ENCODE results near the gene INSL3. TPM values are rescaled to one million over a fixed set of nuclear protein-coding genes. Genes with fewer than 3 reads are reported as not detected.

INSL3 gene
- polyA plus RNA-seq, 1 donor (not counting 4 experiments of a cell fraction or from before 2014, with no cell fraction given): not detected

DNA sequence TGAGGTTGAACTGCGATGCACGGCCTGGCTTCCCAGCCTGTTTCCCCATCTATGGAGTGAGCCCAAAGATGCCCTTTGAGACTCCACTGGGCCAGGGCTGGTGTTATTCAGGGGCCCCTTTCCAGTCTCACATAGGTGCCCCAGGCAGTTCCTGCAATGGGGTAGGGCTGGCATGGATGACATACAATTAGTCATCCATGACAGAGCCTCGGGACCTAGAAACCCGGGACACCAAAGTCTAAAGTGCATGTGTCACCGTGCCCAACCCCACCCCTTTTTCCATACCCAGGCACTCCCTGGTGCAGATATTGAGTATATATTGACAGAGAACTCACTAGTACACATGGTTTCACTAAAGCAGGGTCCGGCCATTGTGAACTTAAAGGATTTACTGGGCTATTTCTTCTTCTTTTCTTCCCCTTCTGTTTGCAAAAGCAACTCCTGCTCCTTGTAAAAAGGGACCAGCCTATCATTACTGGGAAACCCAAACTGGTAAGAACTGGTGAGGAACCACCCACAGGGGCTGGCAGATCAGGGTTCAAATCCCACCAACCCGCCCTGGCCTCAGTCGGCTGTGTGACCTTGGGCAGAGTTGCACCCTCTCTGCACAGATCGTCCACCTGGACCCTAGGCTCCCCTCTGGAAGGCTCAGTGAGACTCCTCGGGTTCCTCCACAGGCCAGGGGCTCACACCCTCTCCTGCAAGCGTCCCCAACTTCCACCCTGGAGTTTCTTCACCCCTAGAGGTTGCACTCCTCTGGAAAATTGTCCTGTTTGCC is 23.7 kb downstream of the INSL3 start:
- Histone ChIP-seq H3K27ac (ENCODE audit: control insufficient read depth, insufficient read depth, low read length) (peak overlapping the region; percentile 63), H3K9ac (ENCODE audit: control insufficient read depth, extremely low read depth, insufficient read depth, low read length) (peak overlapping the region; percentile 57), H4K20me1 (ENCODE audit: control insufficient read depth, extremely low read depth, insufficient read depth, low read length) (no peaks in the 10 kb centered on the region), H3K9me1 (ENCODE audit: control insufficient read depth, extremely low read depth, insufficient read depth, low read length) (no peaks in the 10 kb centered on the region), H3K4me2 (ENCODE audit: control insufficient read depth, extremely low read depth, insufficient read depth, low read depth, low read length) (peak overlapping the region; percentile 71), H3K36me3 (ENCODE audit: control insufficient read depth in 2 of 2, extremely low read depth in 1 of 2, insufficient read depth in 2 of 2, low read length in 2 of 2) (no peaks in the 10 kb centered on the region), H2AFZ (ENCODE audit: control insufficient read depth, low read length) (no peak overlapping the region), H3K4me3 (ENCODE audit: control insufficient read depth in 2 of 3, extremely low read depth in 1 of 3, insufficient read depth in 2 of 3, low read depth in 1 of 3, low read length in 3 of 3) (peak overlapping the region in 2 of 3 experiments; percentile 6 to 49), H3K4me1 (ENCODE audit: control insufficient read depth, extremely low read depth, insufficient read depth, low read length) (peaks cover 36% of the 10 kb centered on the region), H3K79me2 (ENCODE audit: control insufficient read depth, insufficient read depth, low read length) (peaks cover 2% of the 10 kb centered on the region), H3K27me3 (ENCODE audit: control insufficient read depth, extremely low read depth, insufficient read depth, low read length) (no peaks in the 10 kb centered on the region), H3K9me3 (ENCODE audit: control insufficient read depth, low read depth, low read length) (no peaks in the 10 kb centered on the region)
- DNase-seq (ENCODE audit: low read depth, low spot score) (peak; percentile 80), FAIRE-seq (peak; percentile 85)
- dilution Hi-C loops (cut with MboI; ENCODE audit: extremely low pct_ligation_motif_present, low sequenced_read_pairs): no loop called here
- TF ChIP-seq, protein P1, sequence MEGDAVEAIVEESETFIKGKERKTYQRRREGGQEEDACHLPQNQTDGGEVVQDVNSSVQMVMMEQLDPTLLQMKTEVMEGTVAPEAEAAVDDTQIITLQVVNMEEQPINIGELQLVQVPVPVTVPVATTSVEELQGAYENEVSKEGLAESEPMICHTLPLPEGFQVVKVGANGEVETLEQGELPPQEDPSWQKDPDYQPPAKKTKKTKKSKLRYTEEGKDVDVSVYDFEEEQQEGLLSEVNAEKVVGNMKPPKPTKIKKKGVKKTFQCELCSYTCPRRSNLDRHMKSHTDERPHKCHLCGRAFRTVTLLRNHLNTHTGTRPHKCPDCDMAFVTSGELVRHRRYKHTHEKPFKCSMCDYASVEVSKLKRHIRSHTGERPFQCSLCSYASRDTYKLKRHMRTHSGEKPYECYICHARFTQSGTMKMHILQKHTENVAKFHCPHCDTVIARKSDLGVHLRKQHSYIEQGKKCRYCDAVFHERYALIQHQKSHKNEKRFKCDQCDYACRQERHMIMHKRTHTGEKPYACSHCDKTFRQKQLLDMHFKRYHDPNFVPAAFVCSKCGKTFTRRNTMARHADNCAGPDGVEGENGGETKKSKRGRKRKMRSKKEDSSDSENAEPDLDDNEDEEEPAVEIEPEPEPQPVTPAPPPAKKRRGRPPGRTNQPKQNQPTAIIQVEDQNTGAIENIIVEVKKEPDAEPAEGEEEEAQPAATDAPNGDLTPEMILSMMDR (optimal IDR thresholded peaks at IDR 0.05 in 1 of 3, IDR thresholded peaks at IDR 0.05 in 1 of 3, conservative IDR thresholded peaks at IDR 0.05 in 1 of 3; ENCODE audit: extremely low read depth in 1 of 3, insufficient read depth in 2 of 3, low read length in 3 of 3): no peak
- TF ChIP-seq EZH2 (IDR thresholded peaks at IDR 0.05; ENCODE audit: low read length): no peak

DNA sequence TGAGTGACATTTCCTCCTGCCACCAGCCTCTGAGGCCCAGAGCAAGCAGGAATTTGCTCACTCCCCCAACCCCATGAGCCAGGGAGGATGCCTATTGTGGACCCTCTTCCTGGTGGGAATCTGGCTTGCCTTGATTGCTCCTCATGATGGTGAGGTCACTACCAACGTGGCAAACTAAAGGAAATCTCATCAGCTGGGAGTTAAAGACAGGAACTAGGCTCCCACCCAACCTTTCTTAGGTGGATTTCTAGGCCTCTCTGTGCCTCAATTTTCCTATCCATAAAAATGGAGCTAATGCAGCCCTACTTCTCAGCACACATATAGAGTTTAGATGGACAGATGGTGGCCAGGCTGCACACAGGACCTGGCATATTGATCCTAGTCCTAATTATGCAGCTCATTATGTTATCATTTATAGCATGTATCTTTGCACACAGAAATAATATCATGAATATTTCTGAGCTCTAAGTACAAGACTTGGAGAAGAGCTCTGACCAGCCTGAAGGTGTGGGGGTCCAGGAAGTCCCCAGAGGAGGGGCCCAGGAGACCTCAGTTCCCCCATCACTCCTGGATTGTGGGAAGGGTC is 24.4 kb downstream of the INSL3 start:
- Histone ChIP-seq H3K27ac (ENCODE audit: control insufficient read depth, insufficient read depth, low read length) (peak overlapping the region; percentile 63), H3K9ac (ENCODE audit: control insufficient read depth, extremely low read depth, insufficient read depth, low read length) (peak overlapping the region; percentile 29)
- dilution Hi-C loops (cut with MboI; ENCODE audit: extremely low pct_ligation_motif_present, low sequenced_read_pairs): no loop called here

More for the DNA sequence above, 24.4 kb downstream of the INSL3 start:
- no peak for DNase-seq (ENCODE audit: low read depth, low spot score)
- Histone ChIP-seq H3K4me3 (ENCODE audit: control insufficient read depth in 2 of 3, extremely low read depth in 1 of 3, insufficient read depth in 2 of 3, low read depth in 1 of 3, low read length in 3 of 3) (no peak overlapping the region), H3K36me3 (ENCODE audit: control insufficient read depth in 2 of 2, extremely low read depth in 1 of 2, insufficient read depth in 2 of 2, low read length in 2 of 2) (no peaks in the 10 kb centered on the region), H3K9me1 (ENCODE audit: control insufficient read depth, extremely low read depth, insufficient read depth, low read length) (no peaks in the 10 kb centered on the region), H3K27me3 (ENCODE audit: control insufficient read depth, extremely low read depth, insufficient read depth, low read length) (no peaks in the 10 kb centered on the region), H4K20me1 (ENCODE audit: control insufficient read depth, extremely low read depth, insufficient read depth, low read length) (no peaks in the 10 kb centered on the region), H3K79me2 (ENCODE audit: control insufficient read depth, insufficient read depth, low read length) (peaks cover 2% of the 10 kb centered on the region), H3K4me2 (ENCODE audit: control insufficient read depth, extremely low read depth, insufficient read depth, low read depth, low read length) (peak overlapping the region; percentile 71), H3K4me1 (ENCODE audit: control insufficient read depth, extremely low read depth, insufficient read depth, low read length) (peaks cover 36% of the 10 kb centered on the region), H3K9me3 (ENCODE audit: control insufficient read depth, low read depth, low read length) (no peaks in the 10 kb centered on the region), H2AFZ (ENCODE audit: control insufficient read depth, low read length) (no peak overlapping the region)
- no peak for TF ChIP-seq EZH2 (IDR thresholded peaks at IDR 0.05; ENCODE audit: low read length)
- TF ChIP-seq, protein P1 (optimal IDR thresholded peaks at IDR 0.05 in 1 of 3, IDR thresholded peaks at IDR 0.05 in 1 of 3, conservative IDR thresholded peaks at IDR 0.05 in 1 of 3; ENCODE audit: extremely low read depth in 1 of 3, insufficient read depth in 2 of 3, low read length in 3 of 3): no peak
- FAIRE-seq: no peak
